NK-92 (cell line): ENCODE measurements around the gene PRKG1.
"Not testable (repeated sequence)": the region's sequence is repeated elsewhere in the genome, so short reads cannot be mapped to it uniquely, and the experiment has no call there.

Source experiments
- DNase-seq: peaks from one replicate; lab custom pipeline; 2025; ENCODE audit not compliant: unreplicated experiment; lab: John Stamatoyannopoulos, UW

Gene PRKG1

DNA sequence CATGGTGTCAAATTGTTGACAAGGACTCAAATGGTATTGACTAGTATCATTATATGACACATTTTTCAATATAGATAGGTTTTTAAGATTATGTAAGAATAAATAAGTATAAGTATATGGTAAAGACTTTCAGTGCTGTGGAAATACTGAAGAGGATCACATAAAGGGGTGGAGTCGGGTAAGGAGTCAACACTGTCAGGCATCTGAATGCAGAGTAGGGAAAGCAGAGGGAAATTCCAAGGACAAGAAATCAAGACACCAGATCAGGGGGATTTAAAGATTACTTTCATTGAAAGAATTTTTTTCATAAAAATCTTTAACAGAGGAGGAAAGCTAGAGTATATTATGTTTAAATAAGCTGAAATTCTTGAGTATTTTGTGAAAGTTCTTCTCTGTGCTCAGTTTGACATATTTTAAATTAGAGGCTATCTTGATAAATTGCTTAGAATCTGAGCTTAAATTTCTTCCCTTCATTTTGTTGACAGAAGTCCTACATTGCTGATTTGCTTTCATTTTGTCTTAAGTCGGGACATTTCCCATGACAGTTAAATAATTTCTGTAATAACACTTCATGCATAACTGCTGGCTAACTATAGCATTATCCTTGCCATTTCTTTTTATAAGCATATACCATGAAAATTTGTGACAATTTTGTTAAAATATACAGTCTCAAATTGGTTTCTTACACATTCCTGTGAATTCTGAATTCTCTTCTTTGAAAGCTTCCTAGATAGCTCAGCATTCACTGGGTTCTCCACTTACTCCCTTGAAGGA, 244.3 kb downstream of the PRKG1 start:
- DNase-seq = no peak

DNA sequence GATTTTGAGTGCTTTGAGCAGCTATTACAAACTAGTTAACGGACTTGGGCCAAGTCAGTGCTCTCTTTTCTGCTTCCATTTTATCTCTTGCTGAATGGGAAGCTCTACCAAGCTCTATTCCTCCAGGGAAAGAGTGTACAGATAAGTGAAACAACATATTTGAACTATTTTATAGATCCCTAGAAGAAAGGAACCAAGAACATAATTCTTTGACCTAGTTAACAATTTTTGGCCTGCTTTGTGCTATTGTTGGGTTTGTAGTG, 244.8 kb downstream of the PRKG1 start:
- no peak for DNase-seq

DNA sequence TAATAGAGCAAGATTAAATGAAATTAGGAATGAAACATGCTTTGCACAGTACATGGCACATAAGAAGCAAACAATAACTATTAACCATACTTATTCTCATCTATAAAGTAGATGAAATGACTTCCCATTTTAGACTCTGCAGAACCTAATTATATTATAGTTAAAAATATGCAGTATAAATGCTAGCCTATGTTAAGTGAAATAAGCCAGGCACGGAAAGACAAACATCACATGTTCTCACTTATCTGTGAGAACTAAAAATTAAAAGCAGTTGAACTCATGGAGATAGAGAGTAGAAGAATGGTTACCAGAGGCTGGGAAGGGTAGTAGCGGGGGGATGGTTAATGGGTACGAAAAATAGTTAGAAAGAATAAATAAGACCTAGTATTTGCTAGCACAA, 247.0 kb downstream of the PRKG1 start:
- DNase-seq = no peak

DNA sequence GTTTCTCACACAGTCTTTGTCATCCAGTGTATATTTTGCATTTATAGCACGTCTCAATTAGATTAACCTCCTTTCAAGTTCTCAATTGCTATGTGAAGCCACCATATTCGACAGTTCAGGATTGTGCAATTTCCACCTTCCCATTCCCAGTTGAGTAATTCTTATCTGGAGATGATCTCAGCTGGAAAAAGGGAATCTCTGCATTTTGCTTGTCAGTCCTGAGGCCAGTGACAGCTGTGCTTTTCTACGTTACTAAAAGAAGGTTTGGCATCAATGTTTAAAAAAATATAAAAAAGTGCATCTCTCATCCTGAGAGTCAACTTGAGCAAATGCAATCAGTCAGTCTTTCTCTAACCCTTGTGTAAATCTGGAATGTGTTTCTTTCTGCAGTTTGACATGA, 247.7 kb downstream of the PRKG1 start:
- no peak for DNase-seq

DNA sequence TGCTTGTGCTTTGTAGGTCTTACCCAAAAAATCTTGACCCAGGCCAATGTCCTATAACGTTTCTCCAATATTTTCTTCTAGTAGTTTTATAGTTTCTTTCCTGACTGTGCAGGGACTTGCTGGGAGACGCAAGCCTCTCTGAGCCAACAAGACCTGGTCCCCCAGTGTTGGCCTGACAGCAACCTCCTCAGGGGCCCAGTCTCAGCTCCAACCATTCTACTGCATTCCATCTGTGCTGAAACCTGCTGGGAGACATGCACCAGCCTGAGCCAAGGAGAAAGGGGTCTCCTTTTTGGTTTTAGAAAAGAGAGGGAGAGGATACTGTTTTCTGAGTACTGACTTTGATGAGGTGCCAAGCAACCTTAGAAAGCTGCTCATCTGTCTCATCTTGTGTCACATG, 251.4 kb downstream of the PRKG1 start:
- DNase-seq = no peak

DNA sequence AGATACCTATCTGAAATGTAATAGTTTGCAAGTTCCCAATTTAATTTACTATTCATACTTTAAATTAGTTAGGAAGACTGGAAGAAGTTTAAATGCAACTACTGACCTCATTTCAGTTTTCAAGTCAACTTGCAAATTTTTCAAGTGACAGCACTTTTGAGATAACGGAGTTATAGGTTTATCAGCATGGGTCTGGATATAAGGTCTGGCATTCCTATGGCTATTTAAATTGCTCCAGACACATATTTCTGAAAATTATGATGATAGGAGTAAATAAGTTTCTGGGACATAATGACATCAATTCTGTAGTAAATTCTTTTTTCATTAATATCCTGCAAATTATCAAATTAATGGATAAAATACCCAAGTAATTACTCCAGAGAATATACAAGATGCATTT, 251.9 kb downstream of the PRKG1 start:
- no peak for DNase-seq

DNA sequence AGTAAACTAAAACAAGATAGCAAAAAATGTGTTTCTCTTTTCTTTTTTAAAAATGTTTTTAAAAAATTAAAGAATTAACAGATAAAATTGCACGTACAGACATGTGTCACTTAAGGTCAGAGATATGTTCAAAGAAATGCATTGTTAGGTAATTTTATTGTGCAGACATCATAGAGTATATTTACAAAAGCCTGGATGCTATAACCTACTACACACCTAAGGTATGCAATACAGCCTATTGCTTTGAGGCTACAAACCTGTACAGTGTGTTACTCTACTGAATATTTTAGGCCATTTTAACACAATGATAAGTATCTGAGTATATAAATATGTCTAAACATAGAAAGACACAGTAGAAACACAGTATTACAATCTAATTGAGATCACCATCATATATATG, 253.1 kb downstream of the PRKG1 start:
- no peak for DNase-seq

DNA sequence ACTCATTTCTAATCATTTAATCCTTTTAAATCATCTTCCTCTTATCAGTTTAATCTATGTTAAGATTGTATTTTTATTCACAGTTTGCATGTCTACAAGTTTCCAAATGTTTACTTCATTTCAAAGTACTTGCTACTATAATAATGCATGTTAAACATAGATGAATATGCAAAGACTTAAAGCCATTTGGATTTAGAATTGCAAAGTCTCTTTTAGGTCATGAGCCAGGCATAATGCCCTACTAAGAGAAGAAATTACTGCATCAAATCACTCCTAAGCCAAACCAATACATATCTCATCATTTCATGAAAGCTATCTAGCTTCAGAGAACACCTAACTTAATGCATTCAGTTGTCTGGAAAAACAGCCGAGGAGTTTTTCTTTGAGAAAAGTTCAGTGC, 266.1 kb downstream of the PRKG1 start:
- no peak for DNase-seq

DNA sequence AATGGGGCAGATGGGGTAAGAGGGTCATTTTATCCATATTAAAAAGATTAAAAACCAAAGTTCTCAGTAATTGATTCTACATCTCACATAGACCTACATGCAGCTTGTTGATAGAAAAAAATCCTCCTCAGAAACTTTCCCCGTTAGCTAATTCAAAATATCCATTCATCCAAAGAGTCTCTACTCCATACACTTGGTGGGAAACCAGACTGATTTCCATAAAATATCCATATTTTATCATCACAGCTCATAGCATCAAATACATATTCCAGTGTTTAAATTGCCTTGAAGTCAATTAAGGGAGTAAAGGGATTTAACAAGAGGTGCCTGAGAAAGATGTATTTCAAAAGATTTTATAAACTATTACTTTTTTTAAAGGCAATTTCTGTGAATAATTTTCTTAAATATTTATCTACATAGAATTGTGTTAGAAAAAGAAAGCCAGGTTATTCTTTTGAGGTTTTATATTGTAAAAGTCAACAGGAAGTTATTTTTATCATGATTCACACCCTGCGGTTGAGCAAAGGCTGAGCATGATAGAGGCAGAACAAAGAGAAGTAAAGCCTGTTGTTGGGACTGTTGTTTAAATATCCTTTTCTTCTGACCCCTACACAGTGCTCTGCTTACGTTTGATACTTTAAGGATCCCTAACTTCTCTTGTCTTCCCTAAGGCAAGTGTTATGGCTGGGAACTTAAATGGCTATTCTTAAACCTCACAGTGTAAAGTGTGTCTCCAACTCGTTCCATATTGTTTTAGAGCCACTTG, 266.7 kb downstream of the PRKG1 start:
- no peak for DNase-seq

DNA sequence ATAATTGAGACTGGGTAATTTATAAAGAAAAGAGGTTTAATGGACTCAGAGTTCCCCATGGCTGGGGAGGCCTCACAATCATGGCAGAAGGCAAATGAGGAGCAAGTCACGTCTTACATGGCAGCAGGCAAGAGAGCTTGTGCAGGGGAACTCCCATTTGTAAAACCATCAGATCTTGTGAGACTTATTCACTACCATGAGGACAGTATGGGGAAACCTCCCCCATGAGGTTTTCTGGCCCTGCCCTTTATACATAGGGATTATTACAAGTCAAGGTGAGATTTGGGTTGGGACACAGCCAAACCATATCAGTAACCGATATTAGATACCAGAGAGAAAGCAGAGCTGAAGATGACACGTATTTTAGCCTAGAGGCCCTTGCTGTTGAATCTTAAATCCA, 267.5 kb downstream of the PRKG1 start:
- not testable (repeated sequence) for DNase-seq

DNA sequence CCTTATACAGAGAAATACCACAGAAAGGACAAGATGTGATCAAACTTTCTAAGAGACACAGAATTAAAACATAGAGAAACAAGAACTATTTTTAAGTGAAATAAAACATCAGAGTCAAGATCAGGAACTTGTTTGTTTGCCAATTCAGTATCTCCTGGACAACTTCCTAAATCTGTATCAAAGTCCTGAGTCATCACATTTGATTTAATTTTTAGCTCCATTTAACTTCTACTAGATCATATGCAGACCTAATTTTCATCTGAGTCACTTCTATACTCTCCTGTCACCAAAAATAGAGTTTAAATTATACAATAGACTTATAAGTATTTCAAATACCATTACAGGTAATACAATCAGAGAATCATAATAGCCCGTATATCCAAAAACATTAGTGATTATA, 268.1 kb downstream of the PRKG1 start:
- no peak for DNase-seq

DNA sequence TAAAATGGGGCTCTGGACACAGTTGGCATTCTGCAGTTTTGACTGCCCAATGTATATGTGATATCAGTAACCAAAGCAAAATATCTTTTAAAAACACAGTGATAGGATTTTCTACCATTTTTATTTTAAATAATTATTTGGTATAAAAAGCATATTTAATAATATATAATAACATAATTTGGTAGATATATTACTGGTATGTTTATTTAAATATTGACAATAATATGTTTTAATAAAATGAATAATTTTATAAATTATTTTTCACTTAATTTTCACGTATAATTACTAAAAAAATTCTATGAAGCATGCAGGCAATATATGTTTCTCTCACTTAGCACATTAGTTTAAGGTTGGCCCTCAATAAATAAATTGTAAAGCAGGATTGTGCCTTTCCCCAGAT, 269.1 kb downstream of the PRKG1 start:
- DNase-seq = no peak

DNA sequence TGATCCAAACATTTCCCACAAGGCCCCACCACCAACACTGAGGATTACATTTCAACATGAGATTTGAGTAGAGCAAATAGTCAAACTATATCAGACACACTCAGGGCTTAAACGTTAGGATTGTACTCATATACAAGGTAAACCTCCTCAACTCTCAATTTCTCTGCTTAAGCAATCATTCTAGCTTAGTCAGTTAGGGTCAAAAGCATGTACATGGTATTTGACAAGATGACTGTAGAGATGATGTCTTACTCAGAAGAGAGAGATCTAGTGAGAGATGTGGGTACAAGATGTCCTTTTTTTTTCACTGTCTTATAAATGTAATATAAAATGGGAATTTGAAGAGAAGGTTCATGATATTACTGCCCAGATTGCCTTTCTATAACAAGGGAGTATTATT, 270.1 kb downstream of the PRKG1 start:
- DNase-seq = no peak

DNA sequence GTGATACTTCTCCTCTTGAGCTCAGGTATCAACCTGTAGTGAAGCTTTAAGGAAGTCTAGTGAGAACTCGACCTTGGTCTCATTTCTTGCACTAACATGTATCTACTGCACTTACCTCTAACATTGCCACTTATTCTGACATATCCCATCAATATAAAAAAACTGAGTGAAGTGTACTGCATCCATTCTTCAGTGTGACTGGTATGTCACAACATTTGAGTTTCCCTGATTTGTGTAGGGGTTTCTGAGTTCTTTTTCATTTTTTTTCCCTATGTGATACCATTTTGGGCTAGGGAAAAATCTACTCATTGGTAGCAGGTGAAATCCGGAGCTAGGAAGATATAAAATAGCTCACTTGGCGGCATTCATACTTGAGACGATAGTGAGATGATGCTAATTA, 274.3 kb downstream of the PRKG1 start:
- no peak for DNase-seq

DNA sequence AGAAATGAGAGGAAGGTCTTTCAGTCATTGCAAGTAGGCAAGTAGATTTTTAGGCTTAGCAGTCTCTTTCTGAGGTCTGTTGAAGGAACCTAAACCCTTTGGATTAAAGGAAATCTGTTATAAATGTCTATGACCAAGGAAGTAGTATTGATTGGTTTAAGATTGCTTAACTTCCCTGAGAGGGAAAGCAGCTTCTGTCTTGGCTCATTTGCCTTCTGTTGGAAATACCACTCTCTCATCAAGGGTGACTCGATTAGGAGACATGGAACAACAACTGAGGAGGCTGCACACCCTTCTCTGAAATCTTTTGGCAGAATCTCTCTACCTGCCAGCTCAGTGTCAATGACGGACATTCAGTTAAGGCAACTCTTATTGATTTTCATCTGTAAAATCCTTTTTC, 282.9 kb downstream of the PRKG1 start:
- no peak for DNase-seq

DNA sequence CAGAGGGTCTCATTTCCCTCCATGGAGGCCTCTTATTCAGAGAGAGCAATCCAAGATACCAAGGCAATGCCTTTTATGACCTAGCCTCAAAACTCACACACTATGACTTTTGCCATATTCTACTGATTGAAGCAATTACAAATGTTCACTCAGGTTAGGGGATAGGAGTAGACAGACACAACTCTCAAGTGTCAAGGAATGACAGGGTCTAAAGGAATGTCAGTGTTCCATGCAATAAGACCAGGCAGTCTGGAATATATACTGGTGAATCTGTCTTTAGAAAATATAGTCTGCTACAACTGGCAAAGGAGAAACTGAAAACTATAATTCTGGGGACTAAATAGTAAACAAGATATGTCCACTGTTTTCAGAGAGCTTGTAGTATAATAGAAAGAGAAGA, 283.9 kb downstream of the PRKG1 start:
- no peak for DNase-seq

DNA sequence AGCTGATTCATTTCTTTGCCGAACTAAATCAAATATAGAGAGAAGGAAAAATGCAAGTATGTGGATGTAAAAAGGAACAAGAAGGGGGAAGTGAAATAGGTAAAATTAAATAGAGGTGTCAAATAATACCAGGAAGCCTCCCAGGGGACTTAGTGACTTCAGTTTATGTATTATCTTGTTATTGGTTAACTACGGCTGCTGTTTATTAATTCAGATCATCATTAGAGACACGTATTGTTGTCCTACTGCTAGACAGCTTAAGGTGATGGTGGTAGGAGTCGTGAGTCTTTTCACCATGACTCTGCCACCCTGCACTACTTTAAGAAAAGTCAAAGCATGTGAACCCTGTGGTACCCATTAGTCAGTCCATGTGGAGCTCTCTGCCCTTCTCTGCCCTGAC, 289.1 kb downstream of the PRKG1 start:
- no peak for DNase-seq

DNA sequence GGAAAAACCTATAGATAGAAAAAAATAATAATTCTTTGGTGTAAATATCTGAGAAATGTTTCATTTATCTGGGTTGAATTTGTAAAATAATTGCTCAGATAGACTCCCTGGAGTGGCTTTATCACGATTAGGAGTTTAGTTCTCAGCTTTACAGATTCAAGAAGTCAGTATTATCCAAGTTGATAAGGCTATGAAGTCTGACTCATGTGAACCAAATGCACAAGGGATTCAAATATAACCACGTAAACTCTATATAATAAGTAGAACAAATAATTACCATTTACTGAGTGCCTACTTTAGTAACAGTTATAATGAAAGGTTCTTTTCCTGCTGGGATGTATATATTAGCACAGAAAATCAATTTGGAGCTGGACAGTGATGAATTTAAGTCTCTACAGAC, 290.4 kb downstream of the PRKG1 start:
- DNase-seq = no peak

DNA sequence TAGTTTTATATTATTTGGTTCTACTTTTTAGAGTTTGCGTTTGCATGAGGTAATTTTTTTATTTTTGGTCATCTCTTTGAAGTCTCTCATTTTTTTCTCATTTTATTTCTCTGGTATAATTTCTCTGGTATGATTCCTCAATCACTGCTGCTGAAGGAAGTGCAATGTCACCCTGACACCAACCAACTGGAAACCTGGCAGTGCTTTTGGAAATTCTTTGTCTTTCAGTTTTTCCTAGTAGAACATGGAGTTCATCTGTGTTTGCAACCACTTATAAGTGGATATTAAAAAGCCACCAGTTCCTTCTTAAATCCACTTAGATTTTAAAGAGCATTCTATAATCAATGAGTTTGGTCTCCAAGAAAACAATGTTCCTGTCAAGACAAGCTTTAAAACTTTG, 291.8 kb downstream of the PRKG1 start:
- no peak for DNase-seq

DNA sequence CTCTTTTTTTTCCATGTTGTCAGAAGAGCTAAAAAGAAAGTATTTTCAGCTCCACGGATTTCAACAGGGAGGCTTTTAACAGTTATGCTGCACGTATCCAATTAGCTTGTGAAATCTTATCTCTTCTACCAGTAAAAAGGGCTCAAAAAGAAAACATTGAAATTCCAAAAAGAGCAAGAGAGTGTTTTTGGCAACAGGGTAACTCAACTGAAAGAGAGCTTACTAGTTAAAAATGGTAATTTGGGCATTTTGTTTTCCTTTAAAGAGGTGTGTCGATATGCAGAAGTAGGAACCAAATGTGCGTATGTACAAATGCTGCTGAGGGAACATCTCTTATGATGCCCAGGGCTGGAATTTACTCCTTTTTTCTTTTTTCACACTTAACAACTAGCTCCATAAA, 292.8 kb downstream of the PRKG1 start:
- DNase-seq = no peak

DNA sequence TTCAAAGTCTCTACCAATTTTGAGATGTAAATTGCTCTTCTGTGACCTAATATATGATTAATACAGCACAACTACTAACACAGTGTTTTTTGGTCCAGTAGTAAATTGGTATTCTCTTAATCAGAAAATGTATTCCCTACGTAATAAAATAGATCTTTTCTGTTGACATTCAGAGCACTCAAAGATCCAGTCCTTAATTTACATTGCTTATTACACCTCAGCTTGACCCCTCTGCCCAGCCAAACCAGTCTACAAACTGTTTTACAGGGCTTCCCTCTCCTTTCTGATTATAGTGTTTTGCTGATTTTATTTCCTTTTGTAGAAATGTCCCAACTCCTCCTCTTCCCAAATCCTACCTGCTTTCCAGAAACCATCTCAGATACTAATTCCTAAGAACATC, 293.4 kb downstream of the PRKG1 start:
- no peak for DNase-seq

DNA sequence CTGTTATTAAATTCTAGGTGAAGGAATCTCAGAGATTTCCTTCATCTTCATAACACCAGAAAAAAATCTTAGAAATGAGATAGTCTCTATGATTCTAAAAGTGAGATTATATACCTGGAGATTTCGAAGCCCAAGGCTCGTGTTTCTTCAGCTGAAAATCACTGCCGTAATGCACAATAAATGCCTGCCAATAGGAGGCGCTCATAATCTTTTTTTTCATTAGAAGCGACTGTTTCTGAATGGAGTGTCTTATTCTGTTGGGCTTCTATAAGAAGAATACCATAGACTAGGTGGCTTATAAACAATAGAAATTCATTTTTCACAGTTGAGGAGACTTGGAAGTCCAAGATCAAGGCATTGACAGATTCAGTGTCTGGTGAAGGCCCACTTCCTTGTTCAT, 294.7 kb downstream of the PRKG1 start:
- no peak for DNase-seq

DNA sequence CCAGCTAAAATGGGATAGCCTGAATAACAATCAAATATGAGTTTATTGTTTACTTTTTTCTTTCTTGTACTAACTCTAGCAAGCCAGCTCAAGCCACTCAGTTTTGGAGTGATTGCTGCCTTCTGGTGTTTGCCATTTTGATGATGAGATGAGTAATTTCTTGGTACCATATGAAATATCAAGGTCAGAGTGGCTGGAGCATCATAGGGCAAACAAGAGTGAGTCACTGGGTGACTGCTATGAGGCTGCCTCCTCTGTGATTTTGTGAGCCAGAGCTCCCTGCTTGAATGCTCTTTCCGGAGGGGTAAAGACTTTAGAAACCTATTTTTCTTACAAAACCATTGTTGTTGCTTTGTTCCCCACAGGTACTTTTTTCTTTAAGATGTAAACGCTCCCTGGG, 295.6 kb downstream of the PRKG1 start:
- DNase-seq = no peak
